ENCODE measurements around the gene PTPN7. TPM values are rescaled to one million over a fixed set of nuclear protein-coding genes. Genes with fewer than 3 reads are reported as not detected.

PTPN7 gene
- total and polyA plus RNA-seq, 10 of the 15 experiments (the other 5 are each of a cell fraction or from before 2014, with no cell fraction given): 7.9 to 117 (median 102) TPM

GRCh38 chr1:202127061-202127460 lies 33.3 kb downstream of the PTPN7 start:
- TF ChIP-seq IRF5 (IDR thresholded peaks at IDR 0.05; ENCODE audit: borderline replicate concordance) (no peak), SMAD5 (IDR thresholded peaks at IDR 0.05; ENCODE audit: low read depth) (no peak), HDGF (IDR thresholded peaks at IDR 0.05) (no peak)
- peaks cover 0 to 2% of the 10 kb centered on the region in 2 experiments for H3K27me3 ChIP-seq (replicated peaks in 1 of 2; ENCODE audit: control insufficient read depth in 2 of 2, insufficient read depth in 2 of 2, low read length in 1 of 2)
- no peak overlapping the region for H2AFZ ChIP-seq (ENCODE audit: control insufficient read depth, low read depth, low read length)
- ChIA-PET CTCF (interaction anchor here (5.3 kb wide), 1 partner anchor 9 kb away, joined by 29 read pairs; no protein-coding TSS in a partner anchor), RAD21 (ENCODE audit: unreplicated experiment) (no interaction called here), POLR2A (no interaction called here), SMC1A (ENCODE audit: uncharacterized antibody, unreplicated experiment) (no interaction called here)
- H3K9me3 ChIP-seq (replicated peaks; ENCODE audit: control insufficient read depth, insufficient read depth, low read length): no peaks in the 10 kb centered on the region
- peaks cover 3% of the 10 kb centered on the region; the same call in 1 of the 2 replicates for H4K20me1 ChIP-seq (ENCODE audit: control insufficient read depth, insufficient read depth)
- no TSS peak for BruUV-seq (replicated peaks)
- intact Hi-C loops (cut with micrococcal nuclease; ENCODE audit: unreplicated experiment) (no loop called here), in situ Hi-C loops (cut with MboI) (no loop called here)
- H3K27ac ChIP-seq (ENCODE audit: control insufficient read depth, insufficient read depth): no peak overlapping the region
- no peak for DNase-seq (ENCODE audit: low read depth, low spot score)
- WGBS (ENCODE audit: insufficient coverage, insufficient replicate concordance, low lambda C conversion rate, missing lambda C conversion rate): 71% methylated on average over 6 of the region's 6 CpGs
- no peak for ATAC-seq
- no peak for FAIRE-seq
- H3K9ac ChIP-seq (ENCODE audit: control insufficient read depth, insufficient read depth, low read length): no peak overlapping the region
- H3K4me2 ChIP-seq (ENCODE audit: control insufficient read depth, insufficient read depth): no peak overlapping the region
- H3K4me1 ChIP-seq (ENCODE audit: control insufficient read depth, insufficient read depth, low read length): no peaks in the 10 kb centered on the region
- H3K36me3 ChIP-seq (ENCODE audit: control insufficient read depth in 2 of 2, insufficient read depth in 2 of 2, low read length in 1 of 2): no peaks in the 10 kb centered on the region; a peak in 2 of 4 replicates
- no peaks in the 10 kb centered on the region for H3K79me2 ChIP-seq (ENCODE audit: control insufficient read depth, insufficient read depth, low read length)
- H3K4me3 ChIP-seq: no peak overlapping the region

- Histone ChIP-seq H3K27me3 (replicated peaks in 1 of 2; ENCODE audit: control insufficient read depth in 2 of 2, insufficient read depth in 2 of 2, low read length in 1 of 2) (peaks cover 0 to 2% of the 10 kb centered on the region in 2 experiments), H3K36me3 (ENCODE audit: control insufficient read depth in 2 of 2, insufficient read depth in 2 of 2, low read length in 1 of 2) (no peaks in the 10 kb centered on the region), H3K9me3 (replicated peaks; ENCODE audit: control insufficient read depth, insufficient read depth, low read length) (no peaks in the 10 kb centered on the region), H3K4me1 (ENCODE audit: control insufficient read depth, insufficient read depth, low read length) (no peaks in the 10 kb centered on the region), H2AFZ (ENCODE audit: control insufficient read depth, low read depth, low read length) (no peak overlapping the region), H3K9ac (ENCODE audit: control insufficient read depth, insufficient read depth, low read length) (no peak overlapping the region), H3K4me2 (ENCODE audit: control insufficient read depth, insufficient read depth) (no peak overlapping the region), H3K79me2 (ENCODE audit: control insufficient read depth, insufficient read depth, low read length) (no peaks in the 10 kb centered on the region), H4K20me1 (ENCODE audit: control insufficient read depth, insufficient read depth) (0 out of 2 replicates have a peak, but pooled peaks cover 3% of the 10 kb centered on the region), H3K4me3 (no peak overlapping the region), H3K27ac (ENCODE audit: control insufficient read depth, insufficient read depth) (no peak overlapping the region)
- intact Hi-C loops (cut with micrococcal nuclease; ENCODE audit: unreplicated experiment) (no loop called here), in situ Hi-C loops (cut with MboI) (no loop called here)
- FAIRE-seq (no peak), DNase-seq (ENCODE audit: low read depth, low spot score) (no peak), ATAC-seq (no peak)
- BruUV-seq (replicated peaks): no TSS peak
- SMC1A ChIA-PET (ENCODE audit: uncharacterized antibody, unreplicated experiment): no interaction called here
- CTCF ChIA-PET: interaction anchor here (5.3 kb wide), 1 partner anchor 9 kb away, joined by 29 read pairs; no protein-coding TSS in a partner anchor
- RAD21 ChIA-PET (ENCODE audit: unreplicated experiment): no interaction called here
- WGBS (ENCODE audit: insufficient coverage, insufficient replicate concordance, low lambda C conversion rate, missing lambda C conversion rate): 10% methylated on average over 9 of the region's 9 CpGs
- POLR2A ChIA-PET: no interaction called here
- TF ChIP-seq MEF2A (IDR thresholded peaks at IDR 0.05; ENCODE audit: insufficient read depth, low read depth, low read length) (no peak), ATF7 (IDR thresholded peaks at IDR 0.05; ENCODE audit: low read depth) (no peak), NR2C2 (IDR thresholded peaks at IDR 0.05; ENCODE audit: borderline replicate concordance, control insufficient read depth, insufficient read length, low read depth) (no peak), IRF3 (IDR thresholded peaks at IDR 0.05) (no peak), SUZ12 (IDR thresholded peaks at IDR 0.05; ENCODE audit: unreplicated experiment) (no peak), IRF5 (IDR thresholded peaks at IDR 0.05; ENCODE audit: borderline replicate concordance) (no peak), FOXK2 (IDR thresholded peaks at IDR 0.05) (no peak), YY1 (IDR thresholded peaks at IDR 0.05; ENCODE audit: low read depth, low read length) (no peak), BHLHE40 (IDR thresholded peaks at IDR 0.05; ENCODE audit: borderline replicate concordance in 1 of 2, low read depth in 2 of 2, low read length in 1 of 2) (no peak), KDM1A (IDR thresholded peaks at IDR 0.05; ENCODE audit: borderline replicate concordance) (no peak), DPF2 (IDR thresholded peaks at IDR 0.05) (no peak), RBBP5 (conservative IDR thresholded peaks at IDR 0.05) (no peak), HDGF (IDR thresholded peaks at IDR 0.05) (no peak)
These were observed 34.0 kb downstream of the PTPN7 start for GRCh38 chr1:202126426-202126825.
